Neural cell (in vitro differentiated cells): ENCODE measurements around the gene RBM33. TPM values are rescaled to one million over a fixed set of nuclear protein-coding genes. Genes with fewer than 3 reads are reported as not detected.

ENCODE experiments used
- H2AFZ ChIP-seq: fragments of 200-600, 300-800 bp; sonication (generic), shearing (Covaris generic); 2 replicates; pipeline ENCODE4 v1.6.0; 2014; ENCODE audit warnings: low read depth, mild to moderate bottlenecking, antibody characterized with exemption, low read length, moderate library complexity
- H3F3A ChIP-seq: fragments of 200-600 bp; shearing (Covaris generic); 2 replicates; pipeline ENCODE4 v1.6.1; 2016; ENCODE audit warnings: mild to moderate bottlenecking, moderate library complexity, mixed read lengths, antibody characterized with exemption, low read length; ENCODE audit not compliant: insufficient read depth, poor library complexity, severe bottlenecking
- H3K27ac ChIP-seq: fragments of 200-600, 300-800 bp; sonication (generic), shearing (Covaris generic); 2 replicates; pipeline ENCODE4 v1.5.1; 2014; ENCODE audit warnings: mild to moderate bottlenecking, low read length, moderate library complexity
- H3K27me3 ChIP-seq: fragments of 300-800, 200-600 bp; sonication (generic), shearing (Covaris generic); 2 replicates; pipeline ENCODE4 v1.6.0; 2014; ENCODE audit warnings: mild to moderate bottlenecking, low read depth, low read length, moderate library complexity; ENCODE audit not compliant: insufficient read depth
- H3K36me3 ChIP-seq: fragments of 300-800, 200-600 bp; sonication (generic), shearing (Covaris generic); 2 replicates; pipeline ENCODE4 v1.5.1; 2014; ENCODE audit warnings: mild to moderate bottlenecking, antibody characterized with exemption, low read length, moderate library complexity; ENCODE audit not compliant: insufficient read depth
- H3K4me2 ChIP-seq: fragments of 300-800, 200-600 bp; sonication (generic), shearing (Covaris generic); 2 replicates; pipeline ENCODE4 v1.6.0; 2014; ENCODE audit warnings: mild to moderate bottlenecking, low read length
- H3K4me3 ChIP-seq: fragments of 300-800, 200-600 bp; sonication (generic), shearing (Covaris generic); 2 replicates; pipeline ENCODE4 v1.5.1; 2014; ENCODE audit warnings: mild to moderate bottlenecking, low read length, moderate library complexity
- H3K79me2 ChIP-seq: fragments of 200-600 bp; shearing (Covaris generic); replicated peaks from 2 replicates; pipeline ENCODE4 v1.6.0; 2014; ENCODE audit warnings: mild to moderate bottlenecking, low read length, moderate library complexity; ENCODE audit not compliant: insufficient read depth
- H3K9ac ChIP-seq: fragments of 300-800, 200-600 bp; sonication (generic), shearing (Covaris generic); 2 replicates; pipeline ENCODE4 v1.6.1; 2016; ENCODE audit warnings: mild to moderate bottlenecking, low read length, mixed read lengths
- H3K9me2 ChIP-seq: fragments of 200-600 bp; shearing (Covaris generic); 2 replicates; pipeline ENCODE4 v1.6.1; 2016; ENCODE audit warnings: mild to moderate bottlenecking, low read length, mixed read lengths; ENCODE audit not compliant: insufficient read depth
- H3K9me3 ChIP-seq: fragments of 200-600, 300-800 bp; sonication (generic), shearing (Covaris generic); 2 replicates; pipeline ENCODE4 v1.6.1; 2016; ENCODE audit warnings: mild to moderate bottlenecking, mixed run types, low read length, moderate library complexity, mixed read lengths
- H4K20me1 ChIP-seq: fragments of 200-600 bp; shearing (Covaris generic); 2 replicates; pipeline ENCODE4 v1.6.1; 2016; ENCODE audit warnings: mild to moderate bottlenecking, mixed run types; ENCODE audit not compliant: insufficient read depth
- EP300 ChIP-seq: fragments of 450-650 bp; conservative IDR thresholded peaks from 2 replicates; pipeline ENCODE4 v1.6.1; 2014; ENCODE audit warnings: antibody characterized with exemption, mild to moderate bottlenecking, moderate library complexity; ENCODE audit not compliant: poor library complexity, severe bottlenecking
- EZH2 ChIP-seq: fragments of 200-600, 300-800 bp; shearing (Covaris generic), sonication (generic); IDR thresholded peaks from 2 replicates; pipeline ENCODE4 v1.6.1; 2014; ENCODE audit warnings: antibody characterized with exemption, low read length, borderline replicate concordance, mild to moderate bottlenecking; ENCODE audit not compliant: insufficient read depth, poor library complexity, severe bottlenecking
- MXI1 ChIP-seq: fragments of 450-650 bp; conservative IDR thresholded peaks from 2 replicates; pipeline ENCODE4 v1.6.1; 2014; ENCODE audit warnings: antibody characterized with exemption, mild to moderate bottlenecking; ENCODE audit not compliant: poor library complexity, severe bottlenecking
- POLR2AphosphoS5 ChIP-seq: IDR thresholded peaks from 2 replicates; pipeline ENCODE4 v1.6.1; 2012
- RAD21 ChIP-seq: fragments of 450-650 bp; conservative IDR thresholded peaks from 2 replicates; pipeline ENCODE4 v1.6.1; 2014; ENCODE audit warnings: antibody characterized with exemption, mild to moderate bottlenecking, moderate library complexity
- SMC3 ChIP-seq: fragments of 450-650 bp; conservative IDR thresholded peaks from 2 replicates; pipeline ENCODE4 v1.6.1; 2014; ENCODE audit warnings: antibody characterized with exemption, mild to moderate bottlenecking, moderate library complexity; ENCODE audit not compliant: poor library complexity
- TAF1 ChIP-seq: IDR thresholded peaks from 2 replicates; pipeline ENCODE4 v1.6.1; 2012; ENCODE audit warnings: low read depth
- polyA plus RNA-seq: library from polyadenylated mRNA; depleted of rRNA; stranded (reverse); fragments of >200 nt; gene quantifications from 2 replicates; pipeline ENCODE4 v1.2.3, GENCODE V29; 2014
- TF ChIP-seq, protein P1 (sequence below): fragments of 450-650 bp; IDR thresholded peaks from 2 replicates; pipeline ENCODE4 v1.5.1; 2014; ENCODE audit warnings: antibody characterized with exemption, mild to moderate bottlenecking, moderate library complexity; ENCODE audit not compliant: poor library complexity, severe bottlenecking
- TF ChIP-seq, protein P2 (sequence below): IDR thresholded peaks from 2 replicates; pipeline ENCODE4 v1.6.1; 2012; ENCODE audit warnings: borderline replicate concordance

RBM33 gene
- polyA plus RNA-seq, 1 donor from 2014 or later, result 53.2 TPM

DNA sequence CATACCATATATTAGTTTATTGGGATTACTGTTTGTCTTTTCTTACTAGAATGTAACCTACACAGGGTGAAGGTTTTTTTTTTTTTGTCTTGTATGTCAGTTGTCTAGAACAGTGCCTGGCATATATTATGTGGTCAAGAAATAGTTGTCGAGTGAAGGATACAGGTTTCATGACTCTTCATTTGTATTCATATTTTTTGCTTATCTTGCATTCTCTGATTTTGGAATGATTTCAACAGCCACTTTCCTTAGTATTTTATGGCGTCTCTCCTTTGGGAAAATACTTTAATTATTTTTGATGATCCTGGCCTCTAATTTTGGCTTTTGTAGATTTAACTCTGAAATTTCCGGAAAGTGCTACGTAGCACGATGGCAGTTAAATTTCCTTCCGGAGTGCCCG, 12.4 kb downstream of the RBM33 start:
- no peaks in the 10 kb centered on the region for H4K20me1 ChIP-seq
- H3K27me3 ChIP-seq, result no peaks in the 10 kb centered on the region
- H3K79me2 ChIP-seq, result peaks cover 94% of the 10 kb centered on the region
- no peaks in the 10 kb centered on the region for H3K9me2 ChIP-seq
- no peaks in the 10 kb centered on the region for H3K36me3 ChIP-seq
- no peak overlapping the region for H3K4me3 ChIP-seq
- no peaks in the 10 kb centered on the region for H3F3A ChIP-seq
- no peak overlapping the region for H2AFZ ChIP-seq
- no peak overlapping the region for H3K4me2 ChIP-seq
- no peak overlapping the region for H3K9ac ChIP-seq
- no peak overlapping the region for H3K27ac ChIP-seq
- peaks cover 2% of the 10 kb centered on the region for H3K9me3 ChIP-seq
- TF ChIP-seq TAF1 (no peak), POLR2AphosphoS5 (no peak), MXI1 (no peak), EZH2 (no peak), EP300 (no peak), SMC3 (no peak), RAD21 (no peak)
- TF ChIP-seq, protein P1, sequence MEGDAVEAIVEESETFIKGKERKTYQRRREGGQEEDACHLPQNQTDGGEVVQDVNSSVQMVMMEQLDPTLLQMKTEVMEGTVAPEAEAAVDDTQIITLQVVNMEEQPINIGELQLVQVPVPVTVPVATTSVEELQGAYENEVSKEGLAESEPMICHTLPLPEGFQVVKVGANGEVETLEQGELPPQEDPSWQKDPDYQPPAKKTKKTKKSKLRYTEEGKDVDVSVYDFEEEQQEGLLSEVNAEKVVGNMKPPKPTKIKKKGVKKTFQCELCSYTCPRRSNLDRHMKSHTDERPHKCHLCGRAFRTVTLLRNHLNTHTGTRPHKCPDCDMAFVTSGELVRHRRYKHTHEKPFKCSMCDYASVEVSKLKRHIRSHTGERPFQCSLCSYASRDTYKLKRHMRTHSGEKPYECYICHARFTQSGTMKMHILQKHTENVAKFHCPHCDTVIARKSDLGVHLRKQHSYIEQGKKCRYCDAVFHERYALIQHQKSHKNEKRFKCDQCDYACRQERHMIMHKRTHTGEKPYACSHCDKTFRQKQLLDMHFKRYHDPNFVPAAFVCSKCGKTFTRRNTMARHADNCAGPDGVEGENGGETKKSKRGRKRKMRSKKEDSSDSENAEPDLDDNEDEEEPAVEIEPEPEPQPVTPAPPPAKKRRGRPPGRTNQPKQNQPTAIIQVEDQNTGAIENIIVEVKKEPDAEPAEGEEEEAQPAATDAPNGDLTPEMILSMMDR, result no peak
- TF ChIP-seq, protein P2, sequence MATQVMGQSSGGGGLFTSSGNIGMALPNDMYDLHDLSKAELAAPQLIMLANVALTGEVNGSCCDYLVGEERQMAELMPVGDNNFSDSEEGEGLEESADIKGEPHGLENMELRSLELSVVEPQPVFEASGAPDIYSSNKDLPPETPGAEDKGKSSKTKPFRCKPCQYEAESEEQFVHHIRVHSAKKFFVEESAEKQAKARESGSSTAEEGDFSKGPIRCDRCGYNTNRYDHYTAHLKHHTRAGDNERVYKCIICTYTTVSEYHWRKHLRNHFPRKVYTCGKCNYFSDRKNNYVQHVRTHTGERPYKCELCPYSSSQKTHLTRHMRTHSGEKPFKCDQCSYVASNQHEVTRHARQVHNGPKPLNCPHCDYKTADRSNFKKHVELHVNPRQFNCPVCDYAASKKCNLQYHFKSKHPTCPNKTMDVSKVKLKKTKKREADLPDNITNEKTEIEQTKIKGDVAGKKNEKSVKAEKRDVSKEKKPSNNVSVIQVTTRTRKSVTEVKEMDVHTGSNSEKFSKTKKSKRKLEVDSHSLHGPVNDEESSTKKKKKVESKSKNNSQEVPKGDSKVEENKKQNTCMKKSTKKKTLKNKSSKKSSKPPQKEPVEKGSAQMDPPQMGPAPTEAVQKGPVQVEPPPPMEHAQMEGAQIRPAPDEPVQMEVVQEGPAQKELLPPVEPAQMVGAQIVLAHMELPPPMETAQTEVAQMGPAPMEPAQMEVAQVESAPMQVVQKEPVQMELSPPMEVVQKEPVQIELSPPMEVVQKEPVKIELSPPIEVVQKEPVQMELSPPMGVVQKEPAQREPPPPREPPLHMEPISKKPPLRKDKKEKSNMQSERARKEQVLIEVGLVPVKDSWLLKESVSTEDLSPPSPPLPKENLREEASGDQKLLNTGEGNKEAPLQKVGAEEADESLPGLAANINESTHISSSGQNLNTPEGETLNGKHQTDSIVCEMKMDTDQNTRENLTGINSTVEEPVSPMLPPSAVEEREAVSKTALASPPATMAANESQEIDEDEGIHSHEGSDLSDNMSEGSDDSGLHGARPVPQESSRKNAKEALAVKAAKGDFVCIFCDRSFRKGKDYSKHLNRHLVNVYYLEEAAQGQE, result no peak

DNA sequence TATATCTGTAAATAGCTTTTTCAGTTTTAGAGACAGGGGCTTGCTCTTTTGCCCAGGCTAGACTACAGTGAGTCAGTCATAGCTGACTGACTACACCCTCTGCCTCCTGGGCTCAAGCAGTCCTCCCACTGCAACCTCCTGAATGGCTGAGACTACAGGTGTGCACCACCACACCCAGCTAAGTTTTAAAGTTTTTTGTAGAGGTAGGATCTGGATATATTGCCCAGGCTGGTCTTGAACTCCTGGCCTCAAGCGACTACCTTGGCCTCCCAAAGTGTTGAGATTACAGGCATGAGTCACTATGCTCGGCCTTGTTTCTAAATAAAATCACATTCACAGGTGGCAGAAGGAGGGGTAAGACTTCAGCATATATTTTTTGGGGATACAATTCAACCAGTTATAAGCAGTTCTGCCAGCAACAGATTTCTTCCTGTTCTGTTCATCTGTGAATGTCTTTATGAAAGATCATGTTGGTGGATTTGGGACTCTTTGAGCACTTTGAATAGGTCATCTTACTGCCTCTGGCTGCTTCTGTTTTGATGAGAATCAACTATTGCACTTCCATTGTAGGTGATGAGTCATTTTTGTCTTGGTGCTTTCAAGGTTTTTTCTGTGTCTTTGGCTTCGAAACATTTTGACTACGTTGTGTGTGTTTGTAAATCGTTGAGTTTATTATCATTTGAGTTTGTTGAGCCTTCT, 15.7 kb downstream of the RBM33 start:
- no peaks in the 10 kb centered on the region for H3F3A ChIP-seq
- TF ChIP-seq, protein P2, result no peak
- TF ChIP-seq, protein P1, result no peak
- TF ChIP-seq EP300 (no peak), TAF1 (no peak), RAD21 (no peak), MXI1 (no peak), SMC3 (no peak), POLR2AphosphoS5 (no peak), EZH2 (no peak)
- no peaks in the 10 kb centered on the region for H3K27me3 ChIP-seq
- no peak overlapping the region for H3K27ac ChIP-seq
- no peaks in the 10 kb centered on the region for H4K20me1 ChIP-seq
- no peak overlapping the region for H2AFZ ChIP-seq
- no peaks in the 10 kb centered on the region for H3K9me2 ChIP-seq
- no peak overlapping the region for H3K9ac ChIP-seq
- peaks cover 4% of the 10 kb centered on the region for H3K9me3 ChIP-seq
- H3K4me2 ChIP-seq, result no peak overlapping the region
- peaks cover 2% of the 10 kb centered on the region for H3K36me3 ChIP-seq
- peaks cover 92% of the 10 kb centered on the region for H3K79me2 ChIP-seq
- no peak overlapping the region for H3K4me3 ChIP-seq
